Measurements from ENCODE around the gene CDON.
"Not testable (repeated sequence)": the region's sequence is repeated elsewhere in the genome, so short reads cannot be mapped to it uniquely, and the experiment has no call there.

The CDON gene

GRCh38 chr11:125921042-125921441, 141.6 kb downstream of the CDON start:
- DNase-seq = no peak

DNA sequence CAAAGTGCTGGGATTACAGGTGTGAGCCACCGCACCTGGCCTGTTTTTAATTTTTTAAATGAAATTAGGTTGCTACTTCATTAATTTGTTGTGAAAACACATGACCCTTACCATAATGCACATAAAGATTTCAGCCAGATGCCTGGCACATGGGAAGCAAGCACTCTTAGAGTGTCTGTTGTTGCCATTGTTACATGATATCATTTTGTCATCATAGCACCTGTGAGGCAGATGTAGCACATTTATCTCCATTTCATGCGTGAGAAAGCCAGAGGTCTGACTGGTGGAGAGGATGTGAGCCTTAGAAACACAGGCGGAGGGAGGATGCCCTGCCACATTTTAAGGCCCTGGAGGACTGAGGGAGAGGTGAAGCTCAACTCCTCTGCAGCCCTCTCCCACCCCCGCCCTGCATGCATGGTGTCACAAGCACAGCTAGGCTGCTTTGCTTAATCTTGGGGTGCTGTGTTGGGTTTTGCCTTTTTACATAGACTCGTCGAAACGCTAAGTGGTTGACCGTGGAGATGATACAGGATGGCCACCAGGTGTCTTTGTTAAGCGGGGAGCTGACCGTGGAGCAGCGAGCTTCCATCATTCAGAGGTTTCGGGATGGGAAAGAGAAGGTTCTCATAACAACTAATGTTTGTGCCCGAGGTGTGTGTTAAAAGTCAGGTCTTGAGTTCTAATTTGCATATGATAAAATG, 144.4 kb downstream of the CDON start:
- DNase-seq = no peak

GRCh38 chr11:125916683-125917347, 145.9 kb downstream of the CDON start:
- no peak for DNase-seq

DNA sequence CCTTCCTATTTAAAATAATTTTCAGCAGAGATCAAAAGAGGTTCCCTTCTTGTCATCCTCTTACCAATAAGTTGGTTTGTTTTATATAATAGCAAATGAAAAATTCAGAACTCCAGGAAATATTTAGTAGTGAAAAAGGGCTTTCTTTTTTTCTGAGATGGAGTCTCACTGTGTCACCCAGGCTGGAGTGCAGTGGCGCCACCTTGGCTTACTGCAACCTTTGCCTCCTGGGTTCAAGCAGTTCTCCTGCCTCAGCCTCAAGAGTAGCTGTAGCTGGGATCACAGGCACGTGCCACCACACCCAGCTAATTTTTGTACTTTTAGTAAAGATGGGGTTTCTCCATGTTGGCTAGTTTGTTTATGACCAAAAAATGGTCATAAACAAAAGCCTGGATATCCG, 148.1 kb downstream of the CDON start:
- DNase-seq = not testable (repeated sequence)

DNA sequence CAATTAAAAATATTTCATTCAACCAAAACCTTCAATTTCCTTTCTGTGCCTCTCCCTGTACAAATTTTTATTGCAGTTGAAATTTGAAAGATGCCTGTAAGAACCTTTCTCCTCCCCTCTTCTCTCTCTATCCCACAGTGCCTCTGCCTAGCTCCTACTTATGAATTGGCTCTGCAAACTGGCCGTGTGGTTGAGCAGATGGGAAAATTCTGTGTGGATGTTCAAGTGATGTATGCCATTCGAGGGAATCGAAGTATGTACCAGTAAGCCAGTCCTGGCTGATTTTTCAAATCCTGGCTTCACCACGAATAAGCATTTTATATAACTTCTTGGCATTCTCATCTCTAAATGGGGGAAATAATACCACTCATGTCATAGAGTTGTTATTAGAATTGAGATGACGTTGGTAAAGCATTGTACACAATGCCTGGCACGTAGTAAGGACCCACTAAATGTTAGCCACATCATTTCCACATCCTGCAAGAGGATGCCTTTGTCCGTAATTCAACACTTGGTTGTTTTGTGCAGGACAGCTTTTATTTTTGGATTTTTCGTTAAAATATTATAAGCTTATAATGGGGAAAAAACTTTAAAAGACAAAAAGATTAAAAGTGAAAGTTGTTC, 152.3 kb downstream of the CDON start:
- DNase-seq = no peak
